ENCODE measurements around the gene METRN. TPM values are rescaled to one million over a fixed set of nuclear protein-coding genes. Genes with fewer than 3 reads are reported as not detected.

The METRN gene
- total RNA-seq, 1 donor from 2014 or later = 6.7 TPM

GRCh38 chr16:756428-756827 is 41.5 kb downstream of the METRN start:
- TF ChIP-seq CTCF (IDR thresholded peaks at IDR 0.05) = no peak
- CTCF ChIA-PET = no interaction called here
- H3K27me3 Mint-ChIP-seq = peaks cover 10% of the 10 kb centered on the region
- H3K9me3 Mint-ChIP-seq = no peaks in the 10 kb centered on the region
- intact Hi-C loops (cut with micrococcal nuclease) = no loop called here
- no peak for DNase-seq
- no peaks in the 10 kb centered on the region for H3K36me3 Mint-ChIP-seq (ENCODE audit: low read depth)
- H3K27ac Mint-ChIP-seq = no peak overlapping the region
- peaks cover 6% of the 10 kb centered on the region for H3K4me1 Mint-ChIP-seq
- ATAC-seq (ENCODE audit: low read depth) = no peak
- POLR2A ChIA-PET = no interaction called here
- H3K4me3 Mint-ChIP-seq = no peak overlapping the region

GRCh38 chr16:759110-759910 is 44.4 kb downstream of the METRN start:
- TF ChIP-seq CTCF (IDR thresholded peaks at IDR 0.05) = no peak
- no peak overlapping the region for H3K27ac Mint-ChIP-seq
- H3K9me3 Mint-ChIP-seq = no peaks in the 10 kb centered on the region
- H3K4me1 Mint-ChIP-seq = peaks cover 6% of the 10 kb centered on the region
- H3K4me3 Mint-ChIP-seq = no peak overlapping the region
- POLR2A ChIA-PET = no interaction called here
- CTCF ChIA-PET = no interaction called here
- peaks cover 10% of the 10 kb centered on the region for H3K27me3 Mint-ChIP-seq
- H3K36me3 Mint-ChIP-seq (ENCODE audit: low read depth) = no peaks in the 10 kb centered on the region
- ATAC-seq (ENCODE audit: low read depth) (no peak), DNase-seq (no peak)
- intact Hi-C loops (cut with micrococcal nuclease) = no loop called here

- Mint-ChIP-seq H3K27me3 (peaks cover 10% of the 10 kb centered on the region), H3K4me3 (no peak overlapping the region), H3K36me3 (ENCODE audit: low read depth) (no peaks in the 10 kb centered on the region), H3K9me3 (no peaks in the 10 kb centered on the region), H3K27ac (no peak overlapping the region), H3K4me1 (peaks cover under 1% of the 10 kb centered on the region)
- POLR2A ChIA-PET = no interaction called here
- ATAC-seq (ENCODE audit: low read depth) (no peak), DNase-seq (no peak)
- no peak for TF ChIP-seq CTCF (IDR thresholded peaks at IDR 0.05)
- CTCF ChIA-PET = no interaction called here
- intact Hi-C loops (cut with micrococcal nuclease) = no loop called here
These were observed 45.1 kb downstream of the METRN start for GRCh38 chr16:760065-760464.

- Mint-ChIP-seq H3K36me3 (ENCODE audit: low read depth) (no peaks in the 10 kb centered on the region), H3K4me1 (no peaks in the 10 kb centered on the region), H3K27ac (no peak within 1 kb of the TSS), H3K4me3 (no peak within 1 kb of the TSS), H3K9me3 (no peaks in the 10 kb centered on the region), H3K27me3 (peaks cover 10% of the 10 kb centered on the region)
- intact Hi-C loops (cut with micrococcal nuclease) = no loop called here
- TF ChIP-seq CTCF (IDR thresholded peaks at IDR 0.05) = no peak
- ChIA-PET CTCF (no interaction called here), POLR2A (no interaction called here)
- DNase-seq (no peak), ATAC-seq (ENCODE audit: low read depth) (no peak)
These were observed 45.8 kb downstream of the METRN start, which contains the start of gene MSLN for GRCh38 chr16:760545-761343. TSS of gene MSLN (plus strand) at chr16:760734. CDS start at chr16:762681, 1,947 bp downstream.

Data from activated B cell treated with CpG ODN at 0.5 μM for 24 hours (primary cell).